HG03280 (cell line): ENCODE measurements around the gene IFNA6.
"Not testable (repeated sequence)": the region's sequence is repeated elsewhere in the genome, so short reads cannot be mapped to it uniquely, and the experiment has no call there.

ENCODE experiments used
- ATAC-seq: cut with Tn5 transposase; IDR thresholded peaks from one replicate; pipeline ENCODE4 v1.9.1; 2021; ENCODE audit warnings: mild to moderate bottlenecking, moderate library complexity; ENCODE audit not compliant: unreplicated experiment

IFNA6 gene

GRCh38 chr9:21350787-21351186 lies at the start of gene IFNA6:
Gene IFNA6 (minus strand): TSS chr9:21350887. CDS start chr9:21350887, 0 bp downstream.
- ATAC-seq, result no peak

- no peak for ATAC-seq
Observed at GRCh38 chr9:21399956-21400355, 49.3 kb upstream of the IFNA6 start.

GRCh38 chr9:21398955-21399489 lies 48.3 kb upstream of the IFNA6 start:
- no peak for ATAC-seq

- peak; percentile 61 for ATAC-seq
Observed at GRCh38 chr9:21395778-21396717, 45.4 kb upstream of the IFNA6 start.

- peak; percentile 93 for ATAC-seq
Observed at GRCh38 chr9:21392270-21392669, 41.6 kb upstream of the IFNA6 start.

- ATAC-seq, result no peak
Observed at GRCh38 chr9:21385131-21385670, 34.5 kb upstream of the IFNA6 start, which contains the start of gene IFNA2. Gene IFNA2 (minus strand): TSS chr9:21385398. CDS start chr9:21385329, 69 bp downstream.

GRCh38 chr9:21383627-21384026 lies 32.9 kb upstream of the IFNA6 start:
- no peak for ATAC-seq

- peak; percentile 100 for ATAC-seq
Observed at GRCh38 chr9:21381448-21382339, 31.0 kb upstream of the IFNA6 start.

- ATAC-seq, result not testable (repeated sequence)
Observed at GRCh38 chr9:21371467-21371866, 20.8 kb upstream of the IFNA6 start.

- ATAC-seq, result no peak
Observed at GRCh38 chr9:21367957-21368356, 17.3 kb upstream of the IFNA6 start, which contains the start of gene IFNA13. Gene IFNA13 (minus strand): TSS chr9:21368057. CDS start chr9:21368010, 47 bp downstream.

GRCh38 chr9:21367169-21367568 lies 16.5 kb upstream of the IFNA6 start:
- peak; percentile 78 for ATAC-seq

- no peak for ATAC-seq
Observed at GRCh38 chr9:21362287-21362686, 11.6 kb upstream of the IFNA6 start.

GRCh38 chr9:21357479-21358460 lies 7.1 kb upstream of the IFNA6 start:
- ATAC-seq, result peak; percentile 88

GRCh38 chr9:21348430-21348970 lies 2.2 kb downstream of the IFNA6 start:
- ATAC-seq, result no peak

GRCh38 chr9:21340735-21341134 lies 10.0 kb downstream of the IFNA6 start:
- no peak for ATAC-seq

- no peak for ATAC-seq
Observed at GRCh38 chr9:21336457-21336856, 14.2 kb downstream of the IFNA6 start.

- ATAC-seq, result peak; percentile 86
Observed at GRCh38 chr9:21334701-21335632, 15.7 kb downstream of the IFNA6 start, which contains the start of gene KLHL9. Gene KLHL9 (minus strand): TSS chr9:21335404. CDS start chr9:21334859, 545 bp downstream.

- no peak for ATAC-seq
Observed at GRCh38 chr9:21333226-21333625, 17.5 kb downstream of the IFNA6 start.
